Mesenchymal stem cell (in vitro differentiated cells and primary cell): ENCODE data around the gene CCDC92B.

Experiments used
- DNase-seq: peaks from one replicate; pipeline ENCODE4 v3.0.0-alpha.2; 2013
- H2AFZ ChIP-seq: one replicate; pipeline ENCODE4 v1.6.1; 2013; ENCODE audit warnings: low read depth, mild to moderate bottlenecking, control low read depth, inconsistent platforms, low read length, moderate library complexity
- H2AK5ac ChIP-seq: 2 replicates; pipeline ENCODE4 v1.6.1; 2013; ENCODE audit warnings: low read length, moderate library complexity, mild to moderate bottlenecking, inconsistent platforms; ENCODE audit not compliant: severe bottlenecking
- H2BK120ac ChIP-seq: one replicate; pipeline ENCODE4 v1.6.1; 2013; ENCODE audit warnings: low read depth, mild to moderate bottlenecking, inconsistent platforms, low read length, moderate library complexity
- H2BK12ac ChIP-seq, 2 experiments: one replicate each; pipeline ENCODE4 v1.6.1; 2013; ENCODE audit warnings: inconsistent platforms in 2 of 2, low read length in 2 of 2, mild to moderate bottlenecking in 2 of 2, moderate library complexity in 2 of 2, control low read depth in 1 of 2
- H2BK15ac ChIP-seq: one replicate; pipeline ENCODE4 v1.6.1; 2013; ENCODE audit warnings: mild to moderate bottlenecking, low read depth, inconsistent platforms; ENCODE audit not compliant: poor library complexity, severe bottlenecking
- H2BK5ac ChIP-seq: 2 replicates; pipeline ENCODE4 v1.6.1; 2013; ENCODE audit warnings: low read depth, mild to moderate bottlenecking, low read length, control low read depth, inconsistent platforms; ENCODE audit not compliant: poor library complexity, severe bottlenecking
- H3K14ac ChIP-seq, 2 experiments: one replicate each; pipeline ENCODE4 v1.6.1; 2013; ENCODE audit warnings: inconsistent platforms in 2 of 2, low read length in 2 of 2, control low read depth in 1 of 2, mild to moderate bottlenecking in 1 of 2, moderate library complexity in 1 of 2
- H3K18ac ChIP-seq, 2 experiments: one replicate each; pipeline ENCODE4 v1.6.1; 2013; ENCODE audit warnings: inconsistent platforms in 2 of 2, low read length in 2 of 2, control low read depth in 1 of 2, low read depth in 1 of 2, mild to moderate bottlenecking in 1 of 2
- H3K23ac ChIP-seq, 2 experiments: one replicate each; pipeline ENCODE4 v1.6.1; 2013; ENCODE audit warnings: inconsistent platforms in 2 of 2, low read length in 2 of 2, mild to moderate bottlenecking in 2 of 2, moderate library complexity in 2 of 2, control low read depth in 1 of 2
- H3K27ac ChIP-seq: 2 replicates; pipeline ENCODE4 v1.5.1; 2013; ENCODE audit warnings: mild to moderate bottlenecking, moderate library complexity, low read length, control low read depth, inconsistent platforms; ENCODE audit not compliant: poor library complexity, severe bottlenecking
- H3K27me3 ChIP-seq, 2 experiments: 2 replicates each; pipeline versions ENCODE4 v1.6.1 to v1.7.0; 2013; ENCODE audit warnings: low read length in 2 of 2, mild to moderate bottlenecking in 2 of 2, moderate library complexity in 2 of 2, control low read depth in 1 of 2, inconsistent platforms in 1 of 2; ENCODE audit not compliant: control insufficient read depth in 1 of 2, insufficient read depth in 1 of 2
- H3K36me3 ChIP-seq, 2 experiments: 2 replicates each; pipeline versions ENCODE4 v1.6.1 to v1.7.0; 2013; ENCODE audit warnings: low read length in 2 of 2, control low read depth in 1 of 2, inconsistent platforms in 1 of 2, low read depth in 1 of 2, mild to moderate bottlenecking in 1 of 2; ENCODE audit not compliant: insufficient read depth in 2 of 2, control insufficient read depth in 1 of 2
- H3K4ac ChIP-seq, 2 experiments: one replicate each; pipeline ENCODE4 v1.6.1; 2013; ENCODE audit warnings: inconsistent platforms in 2 of 2, low read length in 2 of 2, mild to moderate bottlenecking in 2 of 2, moderate library complexity in 2 of 2, control low read depth in 1 of 2, low read depth in 1 of 2
- H3K4me1 ChIP-seq: 2 replicates; pipeline ENCODE4 v1.6.1; 2013; ENCODE audit warnings: low read depth, low read length, control low read depth; ENCODE audit not compliant: control insufficient read depth, insufficient read depth
- H3K4me2 ChIP-seq: 2 replicates; pipeline ENCODE4 v1.6.1; 2013; ENCODE audit warnings: low read length, mild to moderate bottlenecking, inconsistent platforms; ENCODE audit not compliant: poor library complexity, severe bottlenecking
- H3K4me3 ChIP-seq, 2 experiments: 2 replicates each; pipeline versions ENCODE4 v1.5.1 to v1.7.0; 2013; ENCODE audit warnings: low read length in 2 of 2, mild to moderate bottlenecking in 2 of 2, control low read depth in 1 of 2, low read depth in 1 of 2; ENCODE audit not compliant: insufficient read depth in 1 of 2
- H3K79me1 ChIP-seq: replicated peaks from 2 replicates; pipeline ENCODE4 v1.6.1; 2013; ENCODE audit warnings: mild to moderate bottlenecking, control low read depth, low read length, inconsistent platforms; ENCODE audit not compliant: poor library complexity, severe bottlenecking
- H3K9ac ChIP-seq: 2 replicates; pipeline ENCODE4 v1.7.0; 2013; ENCODE audit warnings: mild to moderate bottlenecking, low read length, moderate library complexity
- H3K9me3 ChIP-seq: 2 replicates; pipeline ENCODE4 v1.7.0; 2013; ENCODE audit warnings: mild to moderate bottlenecking, low read length; ENCODE audit not compliant: control insufficient read depth
- H4K8ac ChIP-seq: one replicate; pipeline ENCODE4 v1.6.1; 2013; ENCODE audit warnings: inconsistent platforms, mild to moderate bottlenecking, low read length, moderate library complexity
- H4K91ac ChIP-seq: one replicate; pipeline ENCODE4 v1.6.1; 2013; ENCODE audit warnings: mild to moderate bottlenecking, low read length, inconsistent platforms
- WGBS: methylation state at CpG from one replicate; pipeline ENCODE4 v1.1.7; 2013; ENCODE audit warnings: mixed read lengths; 5-methylcytosine and 5-hydroxymethylcytosine counted together

Gene CCDC92B

GRCh38 chr17:2797226-2797625 lies 47.8 kb upstream of the CCDC92B start:
- H3K14ac ChIP-seq, result no peak overlapping the region
- no peak overlapping the region for H3K27ac ChIP-seq
- no peaks in the 10 kb centered on the region for H3K79me1 ChIP-seq
- H3K23ac ChIP-seq, result no peak overlapping the region
- H2BK120ac ChIP-seq, result no peak overlapping the region
- H3K4ac ChIP-seq, result no peak overlapping the region
- H2BK15ac ChIP-seq, result no peak overlapping the region
- no peak overlapping the region for H3K4me2 ChIP-seq
- no peak overlapping the region for H2AK5ac ChIP-seq
- H2BK5ac ChIP-seq, result no peak overlapping the region
- peaks cover 7% of the 10 kb centered on the region for H3K4me1 ChIP-seq
- no peak overlapping the region for H3K4me3 ChIP-seq
- peaks cover 46 to 77% of the 10 kb centered on the region in 2 experiments for H3K27me3 ChIP-seq
- no peak for DNase-seq
- H3K9me3 ChIP-seq, result no peaks in the 10 kb centered on the region
- H3K36me3 ChIP-seq, result no peaks in the 10 kb centered on the region
- H2BK12ac ChIP-seq, result no peak overlapping the region
- H3K18ac ChIP-seq, result no peak overlapping the region
- no peak overlapping the region for H4K8ac ChIP-seq
- 82% methylated on average over 10 of the region's 15 CpGs for WGBS
- H4K91ac ChIP-seq, result no peak overlapping the region
- no peak overlapping the region for H2AFZ ChIP-seq
- H3K9ac ChIP-seq, result no peak overlapping the region

- Histone ChIP-seq H3K18ac (no peak within 1 kb of the TSS), H3K27ac (no peak within 1 kb of the TSS), H3K4me1 (peaks cover 7% of the 10 kb centered on the region), H4K8ac (no peak within 1 kb of the TSS), H2BK120ac (no peak within 1 kb of the TSS), H2BK15ac (no peak within 1 kb of the TSS), H3K4me3 (no peak within 1 kb of the TSS), H3K27me3 (peaks cover 52 to 75% of the 10 kb centered on the region in 2 experiments), H3K79me1 (no peaks in the 10 kb centered on the region), H3K23ac (no peak within 1 kb of the TSS), H3K9me3 (no peaks in the 10 kb centered on the region), H2BK5ac (no peak within 1 kb of the TSS), H2AFZ (no peak within 1 kb of the TSS), H4K91ac (peak within 1 kb of the TSS; percentile 21), H3K14ac (peak within 1 kb of the TSS in 1 of 2 experiments; percentile 77), H2AK5ac (no peak within 1 kb of the TSS), H2BK12ac (no peak within 1 kb of the TSS), H3K36me3 (no peaks in the 10 kb centered on the region), H3K4ac (no peak within 1 kb of the TSS), H3K4me2 (no peak within 1 kb of the TSS), H3K9ac (no peak within 1 kb of the TSS)
- DNase-seq, result no peak
- WGBS, result 77% methylated on average over 38 of the region's 39 CpGs
Observed at GRCh38 chr17:2796164-2797125, 47.0 kb upstream of the CCDC92B start, which contains the start of gene RAP1GAP2. TSS of gene RAP1GAP2 (plus strand) at chr17:2796438. CDS start at chr17:2796528, 90 bp downstream.

- no peak for DNase-seq
- Histone ChIP-seq H2BK120ac (no peak overlapping the region), H3K9me3 (no peaks in the 10 kb centered on the region), H2BK5ac (no peak overlapping the region), H4K8ac (no peak overlapping the region), H3K27me3 (peaks cover 61 to 79% of the 10 kb centered on the region in 2 experiments), H3K4me2 (no peak overlapping the region), H3K18ac (no peak overlapping the region), H4K91ac (peak overlapping the region; percentile 21), H3K4me3 (no peak overlapping the region), H3K27ac (no peak overlapping the region), H3K14ac (no peak overlapping the region), H2AK5ac (no peak overlapping the region), H2AFZ (no peak overlapping the region), H2BK15ac (no peak overlapping the region), H2BK12ac (no peak overlapping the region), H3K9ac (no peak overlapping the region), H3K4me1 (peaks cover 7% of the 10 kb centered on the region), H3K23ac (no peak overlapping the region), H3K79me1 (no peaks in the 10 kb centered on the region), H3K4ac (no peak overlapping the region), H3K36me3 (no peaks in the 10 kb centered on the region)
- WGBS, result 84% methylated on average over 28 of the region's 28 CpGs
Observed at GRCh38 chr17:2795441-2796163, 46.1 kb upstream of the CCDC92B start.
